Type B pancreatic cell (in vitro differentiated cells): Measurements from ENCODE around the gene FAM107A. TPM values are rescaled to one million over a fixed set of nuclear protein-coding genes. Genes with fewer than 3 reads are reported as not detected.

ENCODE experiments used
- DNase-seq: peaks from one replicate; pipeline ENCODE4 v3.0.0; 2021; ENCODE audit warnings: mixed read lengths; ENCODE audit not compliant: unreplicated experiment; ENCODE audit errors: extremely low spot score
- H3K27ac Mint-ChIP-seq: 2 replicates; pipeline ENCODE4 v1.8.0; 2021; ENCODE audit warnings: mild to moderate bottlenecking, mixed read lengths
- H3K27me3 Mint-ChIP-seq: 2 replicates; pipeline ENCODE4 v1.8.0; 2021; ENCODE audit warnings: mixed read lengths
- H3K36me3 Mint-ChIP-seq: 2 replicates; pipeline ENCODE4 v1.8.0; 2021; ENCODE audit warnings: mixed read lengths
- H3K4me1 Mint-ChIP-seq: one replicate; pipeline ENCODE4 v1.8.0; 2021; ENCODE audit warnings: mixed read lengths; ENCODE audit not compliant: unreplicated experiment
- H3K4me3 Mint-ChIP-seq: 2 replicates; pipeline ENCODE4 v1.8.0; 2021; ENCODE audit warnings: mild to moderate bottlenecking, mixed read lengths
- H3K9me3 Mint-ChIP-seq: 2 replicates; pipeline ENCODE4 v1.8.0; 2021; ENCODE audit warnings: mixed read lengths
- total RNA-seq: library from RNA; stranded (reverse); gene quantifications from 2 replicates; pipeline ENCODE4 v1.2.1, GENCODE V29; 2021; ENCODE audit warnings: low replicate concordance
- TF ChIP-seq, protein P1 (sequence below): fragments of 200-600 bp; sonication (generic); conservative IDR thresholded peaks from 2 replicates; pipeline ENCODE4 v1.5.0; 2021; ENCODE audit warnings: antibody characterized with exemption, mild to moderate bottlenecking

Gene FAM107A
- total RNA-seq, 1 donor from 2014 or later = 2.9 TPM

DNA sequence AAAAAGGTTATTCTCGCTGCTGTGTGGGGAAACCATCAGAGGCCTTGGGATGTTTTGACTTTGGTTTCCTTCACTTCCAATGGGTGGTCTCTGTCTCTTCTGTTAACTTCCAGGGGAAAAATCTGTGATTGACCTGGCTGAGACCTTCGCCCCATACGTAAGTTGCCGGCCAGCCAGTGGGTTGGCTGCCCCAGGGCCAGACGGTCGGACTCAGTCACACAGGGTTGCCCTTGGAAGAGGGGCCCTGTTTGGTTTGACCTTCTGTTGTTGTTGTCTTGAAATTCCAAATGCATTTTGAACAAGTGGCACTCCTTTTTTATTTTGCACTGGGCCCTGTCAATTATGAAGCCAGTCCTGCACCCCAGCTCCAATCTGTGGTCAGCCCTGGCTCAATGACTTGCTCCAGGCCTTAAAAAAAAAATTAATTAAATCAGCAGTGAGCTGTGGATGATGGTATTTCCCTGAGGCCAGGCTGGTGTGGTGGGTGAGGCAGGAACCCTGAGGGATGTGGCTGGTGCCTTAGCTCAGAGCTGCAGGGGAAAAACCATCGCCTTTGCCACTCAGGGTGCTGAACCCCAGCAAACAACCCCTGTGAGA lies 4.5 kb downstream of the FAM107A start:
- peak overlapping the region; percentile 66 for H3K4me3 Mint-ChIP-seq
- H3K4me1 Mint-ChIP-seq = peaks cover 21% of the 10 kb centered on the region
- peaks cover 12% of the 10 kb centered on the region for H3K27me3 Mint-ChIP-seq

DNA sequence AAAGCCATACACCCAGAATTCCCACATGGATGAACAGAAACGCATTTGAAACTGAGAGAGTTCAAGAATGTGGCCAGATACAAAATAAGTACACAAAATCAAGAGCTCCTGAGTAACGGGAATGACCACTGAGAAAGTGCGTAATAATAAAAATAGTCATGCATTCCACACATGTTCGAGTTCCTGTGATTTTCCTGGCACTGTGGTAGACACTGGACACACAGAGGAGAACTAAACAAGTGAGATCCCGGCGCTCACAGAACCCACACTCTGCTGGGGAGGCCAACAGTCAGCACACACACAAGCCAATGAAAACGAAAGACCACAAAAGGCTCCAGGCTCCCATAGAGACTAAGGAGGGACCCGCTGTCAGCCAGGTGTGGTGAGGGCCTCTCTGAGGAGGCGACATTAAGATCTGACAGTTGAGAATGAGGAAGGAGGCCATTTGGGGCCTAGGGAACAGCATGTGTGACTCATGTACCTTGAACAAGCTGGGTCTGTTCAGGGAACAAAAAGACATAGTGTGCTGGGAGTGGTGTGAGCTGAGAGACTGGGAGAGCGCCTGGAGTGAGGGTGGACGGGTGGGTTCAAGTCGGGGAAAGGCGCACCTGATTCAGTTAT lies 5.1 kb downstream of the FAM107A start:
- TF ChIP-seq, protein P1, sequence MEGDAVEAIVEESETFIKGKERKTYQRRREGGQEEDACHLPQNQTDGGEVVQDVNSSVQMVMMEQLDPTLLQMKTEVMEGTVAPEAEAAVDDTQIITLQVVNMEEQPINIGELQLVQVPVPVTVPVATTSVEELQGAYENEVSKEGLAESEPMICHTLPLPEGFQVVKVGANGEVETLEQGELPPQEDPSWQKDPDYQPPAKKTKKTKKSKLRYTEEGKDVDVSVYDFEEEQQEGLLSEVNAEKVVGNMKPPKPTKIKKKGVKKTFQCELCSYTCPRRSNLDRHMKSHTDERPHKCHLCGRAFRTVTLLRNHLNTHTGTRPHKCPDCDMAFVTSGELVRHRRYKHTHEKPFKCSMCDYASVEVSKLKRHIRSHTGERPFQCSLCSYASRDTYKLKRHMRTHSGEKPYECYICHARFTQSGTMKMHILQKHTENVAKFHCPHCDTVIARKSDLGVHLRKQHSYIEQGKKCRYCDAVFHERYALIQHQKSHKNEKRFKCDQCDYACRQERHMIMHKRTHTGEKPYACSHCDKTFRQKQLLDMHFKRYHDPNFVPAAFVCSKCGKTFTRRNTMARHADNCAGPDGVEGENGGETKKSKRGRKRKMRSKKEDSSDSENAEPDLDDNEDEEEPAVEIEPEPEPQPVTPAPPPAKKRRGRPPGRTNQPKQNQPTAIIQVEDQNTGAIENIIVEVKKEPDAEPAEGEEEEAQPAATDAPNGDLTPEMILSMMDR = no peak
- Mint-ChIP-seq H3K27ac (peak overlapping the region; percentile 95), H3K9me3 (peaks cover 6% of the 10 kb centered on the region), H3K27me3 (peaks cover 6% of the 10 kb centered on the region), H3K36me3 (peaks cover 8% of the 10 kb centered on the region), H3K4me1 (peaks cover 15% of the 10 kb centered on the region), H3K4me3 (peak overlapping the region; percentile 66)
- DNase-seq = no peak

More for the DNA sequence above, 4.5 kb downstream of the FAM107A start:
- DNase-seq = no peak
- TF ChIP-seq, protein P1 = no peak
- Mint-ChIP-seq H3K27ac (peak overlapping the region; percentile 95), H3K36me3 (peaks cover 8% of the 10 kb centered on the region), H3K9me3 (peaks cover 6% of the 10 kb centered on the region)

DNA sequence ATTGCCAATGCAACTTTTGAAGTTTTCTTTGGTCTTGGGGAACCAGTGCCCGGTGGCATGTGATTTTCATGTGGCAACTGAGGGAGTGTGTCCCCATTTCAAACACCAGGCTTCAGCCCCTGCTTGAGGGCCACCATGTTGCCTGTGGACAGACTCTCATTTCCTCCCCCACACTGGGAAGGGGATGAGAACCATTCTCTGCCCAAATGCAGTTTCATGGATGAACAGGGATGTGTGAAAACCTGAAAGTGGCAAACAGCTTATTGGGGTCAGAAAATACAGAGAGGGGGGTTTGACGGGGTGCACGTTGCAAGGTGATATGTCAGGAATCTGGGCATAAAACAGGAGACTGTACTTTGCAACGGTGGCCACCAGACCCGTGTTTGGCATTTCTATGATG lies 6.3 kb downstream of the FAM107A start:
- H3K27me3 Mint-ChIP-seq = no peaks in the 10 kb centered on the region
- H3K4me3 Mint-ChIP-seq = no peak overlapping the region
- DNase-seq = no peak
- TF ChIP-seq, protein P1 = no peak
- H3K4me1 Mint-ChIP-seq = peaks cover 13% of the 10 kb centered on the region
- H3K9me3 Mint-ChIP-seq = peaks cover 6% of the 10 kb centered on the region
- peaks cover 8% of the 10 kb centered on the region for H3K36me3 Mint-ChIP-seq
- no peak overlapping the region for H3K27ac Mint-ChIP-seq

DNA sequence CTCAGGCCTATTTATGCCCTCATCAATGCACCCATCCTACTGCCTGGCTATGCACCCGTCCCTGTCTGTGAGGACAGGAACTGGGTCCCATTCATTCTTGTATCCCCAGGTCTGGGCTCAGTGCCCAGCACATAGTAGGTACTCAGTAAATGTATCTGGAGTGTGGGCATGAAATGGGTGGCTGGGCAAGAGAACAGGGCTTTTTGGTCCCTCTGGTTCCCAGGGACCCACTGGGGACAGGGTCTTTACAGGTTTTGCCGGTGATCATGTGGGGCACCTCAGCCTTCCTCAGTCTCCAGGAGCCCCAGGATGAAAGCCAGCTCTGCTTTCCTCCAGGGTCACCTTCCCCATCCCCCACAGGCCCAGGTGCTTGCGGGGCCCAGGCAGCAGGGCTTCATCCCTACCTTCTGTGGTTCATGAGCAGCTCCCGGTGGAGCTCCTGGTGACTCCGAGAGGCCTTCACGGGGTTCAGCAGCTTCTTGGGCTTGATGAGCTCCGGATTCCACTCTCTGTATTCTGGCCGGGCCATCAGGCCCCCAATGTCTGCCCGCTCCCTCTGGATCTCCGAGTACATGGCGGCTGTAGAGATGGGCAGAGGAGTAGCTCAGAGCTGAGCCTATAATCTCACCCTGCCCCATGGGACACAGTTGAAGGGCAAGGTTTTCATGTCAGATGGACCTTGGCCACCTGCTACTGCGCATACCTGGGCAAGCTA lies 7.7 kb downstream of the FAM107A start:
- Mint-ChIP-seq H3K4me1 (peaks cover 19% of the 10 kb centered on the region), H3K36me3 (peaks cover 8% of the 10 kb centered on the region), H3K9me3 (peaks cover 6% of the 10 kb centered on the region), H3K4me3 (no peak overlapping the region), H3K27ac (no peak overlapping the region), H3K27me3 (no peaks in the 10 kb centered on the region)
- no peak for DNase-seq
- TF ChIP-seq, protein P1 = no peak

DNA sequence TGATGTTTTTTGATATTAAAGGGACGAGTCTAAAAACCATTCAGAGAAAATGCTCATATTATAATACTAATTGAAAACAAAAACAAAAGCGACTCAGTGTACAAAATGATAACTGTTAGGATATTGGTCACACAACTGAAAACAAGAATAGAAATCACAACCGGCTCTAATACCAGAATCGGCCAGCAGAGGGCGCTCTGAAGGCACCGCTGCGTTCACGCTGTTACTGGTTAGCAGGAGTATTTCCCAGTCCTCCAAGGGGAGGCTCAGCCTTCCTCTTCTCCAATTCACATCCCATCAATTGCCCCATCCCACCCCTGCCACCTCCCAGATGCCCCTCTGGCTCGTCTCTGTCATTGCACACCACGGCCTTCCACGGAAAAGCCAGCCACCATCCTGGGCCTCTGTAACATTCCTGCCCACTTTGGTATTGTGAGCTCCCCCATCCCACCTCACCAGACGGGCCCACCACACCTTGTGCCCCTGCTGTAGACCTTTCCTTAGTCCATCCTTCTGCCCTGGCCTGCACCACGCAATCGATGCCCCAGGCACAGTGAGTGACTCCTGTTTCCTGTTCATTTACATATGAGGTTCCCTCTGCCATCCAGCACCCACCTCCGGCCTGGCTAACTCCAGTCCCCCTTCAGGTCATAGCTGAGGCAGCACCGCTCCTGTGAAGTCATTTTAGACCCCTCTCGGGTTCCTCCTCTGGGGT lies 8.5 kb downstream of the FAM107A start:
- peak overlapping the region; percentile 22 for H3K4me3 Mint-ChIP-seq
- TF ChIP-seq, protein P1 = peak; percentile 99

More for the DNA sequence above, 8.5 kb downstream of the FAM107A start:
- peak; percentile 87 for DNase-seq
- peaks cover 19% of the 10 kb centered on the region for H3K4me1 Mint-ChIP-seq
- H3K9me3 Mint-ChIP-seq = peaks cover 6% of the 10 kb centered on the region
- no peaks in the 10 kb centered on the region for H3K27me3 Mint-ChIP-seq
- peaks cover 8% of the 10 kb centered on the region for H3K36me3 Mint-ChIP-seq
- peak overlapping the region; percentile 32 for H3K27ac Mint-ChIP-seq
